Activated CD4-positive, alpha-beta memory T cell treated with anti-CD3 and anti-CD28 coated beads for 36 hours (primary cell): ENCODE results near the gene HLA-DQB1. TPM values are rescaled to one million over a fixed set of nuclear protein-coding genes. Genes with fewer than 3 reads are reported as not detected.
"Not testable (repeated sequence)": the region's sequence is repeated elsewhere in the genome, so short reads cannot be mapped to it uniquely, and the experiment has no call there.

Experiments
- CTCF ChIA-PET: fragments of 350-600 bp; sonication (Branson Sonifier 250); formaldehyde crosslinking; loops from one replicate; lab custom pipeline; 2021; ENCODE audit warnings: antibody characterized with exemption, inconsistent platforms; lab: Charles Lee
- POLR2A ChIA-PET: fragments of 350-600 bp; sonication (Branson Sonifier 250); formaldehyde crosslinking; loops from one replicate; lab custom pipeline; 2021; ENCODE audit warnings: antibody characterized with exemption; lab: Charles Lee
- DNase-seq: peaks from one replicate; pipeline ENCODE4 v3.0.0-alpha.2; 2020
- H3K27ac Mint-ChIP-seq: one replicate; pipeline ENCODE4 v1.8.0; 2021; ENCODE audit warnings: mixed read lengths
- H3K27me3 Mint-ChIP-seq: one replicate; pipeline ENCODE4 v1.8.0; 2021; ENCODE audit warnings: mixed read lengths
- H3K36me3 Mint-ChIP-seq: one replicate; pipeline ENCODE4 v1.8.0; 2021; ENCODE audit warnings: mixed read lengths
- H3K4me1 Mint-ChIP-seq: one replicate; pipeline ENCODE4 v1.8.0; 2021; ENCODE audit warnings: low read depth, mixed read lengths
- H3K4me3 Mint-ChIP-seq: one replicate; pipeline ENCODE4 v1.8.0; 2021; ENCODE audit warnings: mild to moderate bottlenecking, mixed read lengths
- H3K9me3 Mint-ChIP-seq: one replicate; pipeline ENCODE4 v1.8.0; 2021; ENCODE audit warnings: mixed read lengths
- intact Hi-C: fragments of 100-400 bp; cut with micrococcal nuclease; formaldehyde crosslinking; loops from one replicate; pipeline ENCODE4 v1.15.1; 2023
- total RNA-seq, 2 experiments: library from RNA; stranded (reverse); gene quantifications; one replicate each; pipeline ENCODE4 v1.2.3, GENCODE V29; 2021

The HLA-DQB1 gene
- total RNA-seq, 2 experiments from 2014 or later: 9.7 to 10.1 TPM

GRCh38 chr6:32659856-32660595 is 6.4 kb downstream of the HLA-DQB1 start:
- peaks cover 7% of the 10 kb centered on the region for H3K4me1 Mint-ChIP-seq
- H3K27ac Mint-ChIP-seq: no peak overlapping the region
- ChIA-PET CTCF (no interaction called here), POLR2A (no interaction called here)
- no peak for DNase-seq
- intact Hi-C loops: no loop called here
- peaks cover 4% of the 10 kb centered on the region for H3K36me3 Mint-ChIP-seq
- peaks cover 12% of the 10 kb centered on the region for H3K9me3 Mint-ChIP-seq
- H3K27me3 Mint-ChIP-seq: peaks cover 11% of the 10 kb centered on the region
- no peak overlapping the region for H3K4me3 Mint-ChIP-seq

DNA sequence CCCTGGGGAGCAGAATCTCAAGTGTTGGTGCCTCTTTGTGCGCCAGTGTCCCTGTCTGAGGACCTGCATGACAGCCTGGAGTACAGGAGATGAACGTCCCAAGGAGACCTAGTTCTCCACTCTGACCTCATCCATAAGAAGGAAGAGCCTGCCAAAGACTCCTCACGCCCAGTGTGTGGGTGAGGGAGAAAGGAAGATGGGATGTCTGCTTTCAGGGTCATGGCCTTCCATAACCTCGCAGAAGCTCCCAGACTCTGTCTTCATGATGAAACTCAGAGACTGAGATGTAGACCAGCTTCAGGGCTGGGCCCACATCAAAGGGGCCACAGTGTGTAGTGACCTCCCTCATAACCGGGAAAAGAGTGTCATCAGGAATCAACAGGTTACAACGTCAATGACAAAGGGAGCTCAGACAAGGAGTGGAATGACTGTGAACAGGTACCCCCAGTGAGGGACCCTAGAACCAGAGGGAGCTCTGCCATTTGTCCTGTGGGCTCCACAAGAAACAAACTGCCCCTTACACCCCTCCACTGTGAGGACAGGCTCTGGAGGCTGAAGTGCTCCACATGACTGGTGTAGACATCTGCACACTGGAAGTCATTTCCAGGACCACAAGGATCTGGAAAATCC is 8.1 kb downstream of the HLA-DQB1 start:
- Mint-ChIP-seq H3K4me3 (no peak overlapping the region), H3K9me3 (peaks cover 12% of the 10 kb centered on the region), H3K27me3 (no peaks in the 10 kb centered on the region), H3K36me3 (peaks cover 5% of the 10 kb centered on the region), H3K4me1 (no peaks in the 10 kb centered on the region), H3K27ac (no peak overlapping the region)
- no peak for DNase-seq
- intact Hi-C loops: no loop called here
- CTCF ChIA-PET: no interaction called here
- POLR2A ChIA-PET: no interaction called here

DNA sequence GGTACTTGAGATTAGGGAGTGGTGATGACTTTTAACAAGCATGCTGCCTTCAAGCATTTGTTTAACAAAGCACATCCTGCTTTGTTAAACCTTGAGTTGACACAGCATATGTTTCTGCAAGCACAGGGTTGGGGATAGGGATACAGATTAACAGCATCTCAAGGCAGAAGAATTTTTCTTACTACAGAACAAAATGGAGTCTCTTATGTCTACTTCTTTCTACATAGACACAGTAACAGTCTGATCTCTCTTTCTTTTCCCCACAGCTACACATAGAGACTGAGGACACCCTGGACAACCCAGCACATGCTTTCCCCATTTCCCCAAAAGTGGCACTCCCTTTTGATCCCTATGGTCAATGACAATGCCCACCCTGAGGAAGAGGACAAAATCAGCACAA is 8.6 kb downstream of the HLA-DQB1 start:
- peaks cover 12% of the 10 kb centered on the region for H3K9me3 Mint-ChIP-seq
- intact Hi-C loops, DNase-seq, H3K4me1 Mint-ChIP-seq, CTCF ChIA-PET, H3K4me3 Mint-ChIP-seq, POLR2A ChIA-PET, H3K27ac Mint-ChIP-seq, H3K27me3 Mint-ChIP-seq, H3K36me3 Mint-ChIP-seq: not testable (repeated sequence)

- POLR2A ChIA-PET, H3K4me1 Mint-ChIP-seq, intact Hi-C loops, CTCF ChIA-PET, H3K4me3 Mint-ChIP-seq, DNase-seq, H3K36me3 Mint-ChIP-seq, H3K27me3 Mint-ChIP-seq, H3K27ac Mint-ChIP-seq: not testable (repeated sequence)
- peaks cover 12% of the 10 kb centered on the region for H3K9me3 Mint-ChIP-seq
Measured at GRCh38 chr6:32657329-32657728, 9.1 kb downstream of the HLA-DQB1 start.

GRCh38 chr6:32655203-32655710 is 11.2 kb downstream of the HLA-DQB1 start:
- H3K4me3 Mint-ChIP-seq: no peak overlapping the region

GRCh38 chr6:32645047-32645703 is 21.3 kb downstream of the HLA-DQB1 start:
- Mint-ChIP-seq H3K9me3 (no peaks in the 10 kb centered on the region), H3K27me3 (no peaks in the 10 kb centered on the region), H3K4me1 (peaks cover 11% of the 10 kb centered on the region), H3K4me3 (no peak overlapping the region), H3K36me3 (no peaks in the 10 kb centered on the region), H3K27ac (no peak overlapping the region)
- no peak for DNase-seq
- intact Hi-C loops: no loop called here
- ChIA-PET POLR2A (no interaction called here), CTCF (no interaction called here)

More at GRCh38 chr6:32655203-32655710, 11.2 kb downstream of the HLA-DQB1 start:
- peaks cover 5% of the 10 kb centered on the region for H3K36me3 Mint-ChIP-seq
- H3K9me3 Mint-ChIP-seq: peaks cover 12% of the 10 kb centered on the region
- DNase-seq: no peak
- ChIA-PET POLR2A (no interaction called here), CTCF (no interaction called here)
- intact Hi-C loops: no loop called here
- no peaks in the 10 kb centered on the region for H3K27me3 Mint-ChIP-seq
- H3K4me1 Mint-ChIP-seq: no peaks in the 10 kb centered on the region
- no peak overlapping the region for H3K27ac Mint-ChIP-seq

- H3K36me3 Mint-ChIP-seq: no peaks in the 10 kb centered on the region
- H3K27ac Mint-ChIP-seq: no peak overlapping the region
- POLR2A ChIA-PET: no interaction called here
- H3K4me3 Mint-ChIP-seq: no peak overlapping the region
- no peaks in the 10 kb centered on the region for H3K27me3 Mint-ChIP-seq
- DNase-seq: no peak
- intact Hi-C loops: no loop called here
- CTCF ChIA-PET: no interaction called here
- H3K9me3 Mint-ChIP-seq: no peaks in the 10 kb centered on the region
- peaks cover 11% of the 10 kb centered on the region for H3K4me1 Mint-ChIP-seq
Measured at GRCh38 chr6:32643904-32644303, 22.6 kb downstream of the HLA-DQB1 start.

DNA sequence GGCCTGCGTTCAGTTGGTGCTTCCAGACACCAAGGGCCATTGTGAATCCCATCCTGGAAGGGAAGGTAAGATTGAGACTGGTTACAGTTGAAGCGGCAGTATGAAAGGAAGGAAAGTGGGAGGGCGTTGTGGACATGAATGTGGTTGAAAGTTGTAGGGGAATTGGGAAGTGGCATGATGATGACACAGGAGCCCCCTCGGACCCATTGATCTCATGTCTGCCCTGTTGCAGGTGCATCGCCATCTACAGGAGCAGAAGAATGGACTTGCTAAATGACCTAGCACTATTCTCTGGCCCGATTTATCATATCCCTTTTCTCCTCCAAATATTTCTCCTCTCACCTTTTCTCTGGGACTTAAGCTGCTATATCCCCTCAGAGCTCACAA is 23.7 kb downstream of the HLA-DQB1 start:
- Mint-ChIP-seq H3K36me3 (no peaks in the 10 kb centered on the region), H3K4me1 (peaks cover 11% of the 10 kb centered on the region), H3K4me3 (no peak overlapping the region), H3K27ac (no peak overlapping the region), H3K9me3 (no peaks in the 10 kb centered on the region), H3K27me3 (no peaks in the 10 kb centered on the region)
- CTCF ChIA-PET: no interaction called here
- POLR2A ChIA-PET: no interaction called here
- intact Hi-C loops: no loop called here
- DNase-seq: no peak

GRCh38 chr6:32641785-32642719 is 24.4 kb downstream of the HLA-DQB1 start:
- H3K36me3 Mint-ChIP-seq, H3K9me3 Mint-ChIP-seq, intact Hi-C loops, H3K27me3 Mint-ChIP-seq, H3K27ac Mint-ChIP-seq, DNase-seq, POLR2A ChIA-PET, H3K4me3 Mint-ChIP-seq, CTCF ChIA-PET: not testable (repeated sequence)
- H3K4me1 Mint-ChIP-seq: peaks cover 13% of the 10 kb centered on the region

DNA sequence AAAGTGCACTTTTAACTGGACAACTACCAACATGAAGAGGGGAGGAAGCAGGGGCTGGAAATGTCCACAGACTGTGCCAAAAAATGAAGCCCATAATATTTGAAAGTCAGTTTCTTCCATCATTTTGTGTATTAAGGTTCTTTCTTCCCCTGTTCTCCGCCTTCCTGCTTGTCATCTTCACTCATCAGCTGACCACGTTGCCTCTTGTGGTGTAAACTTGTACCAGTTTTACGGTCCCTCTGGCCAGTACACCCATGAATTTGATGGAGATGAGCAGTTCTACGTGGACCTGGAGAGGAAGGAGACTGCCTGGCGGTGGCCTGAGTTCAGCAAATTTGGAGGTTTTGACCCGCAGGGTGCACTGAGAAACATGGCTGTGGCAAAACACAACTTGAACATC is 25.3 kb downstream of the HLA-DQB1 start:
- no peaks in the 10 kb centered on the region for H3K27me3 Mint-ChIP-seq
- ChIA-PET CTCF (no interaction called here), POLR2A (no interaction called here)
- H3K36me3 Mint-ChIP-seq: no peaks in the 10 kb centered on the region
- no peak overlapping the region for H3K4me3 Mint-ChIP-seq
- H3K27ac Mint-ChIP-seq: no peak overlapping the region
- no peaks in the 10 kb centered on the region for H3K9me3 Mint-ChIP-seq
- DNase-seq: no peak
- peaks cover 13% of the 10 kb centered on the region for H3K4me1 Mint-ChIP-seq
- intact Hi-C loops: no loop called here

GRCh38 chr6:32639440-32640394 is 26.7 kb downstream of the HLA-DQB1 start:
- no peaks in the 10 kb centered on the region for H3K9me3 Mint-ChIP-seq
- no peaks in the 10 kb centered on the region for H3K27me3 Mint-ChIP-seq
- H3K4me3 Mint-ChIP-seq: no peak overlapping the region
- CTCF ChIA-PET: no interaction called here
- H3K4me1 Mint-ChIP-seq: peaks cover 13% of the 10 kb centered on the region
- no peaks in the 10 kb centered on the region for H3K36me3 Mint-ChIP-seq
- H3K27ac Mint-ChIP-seq: no peak overlapping the region
- POLR2A ChIA-PET: no interaction called here
- intact Hi-C loops: no loop called here
- DNase-seq: no peak
